AG04449 (cell line): ENCODE data around the gene RAP1GAP2.

Experiments used
- CTCF ChIA-PET: fragments of 350-600 bp; formaldehyde crosslinking; extraction: SDS; loops from one replicate; lab custom pipeline; 2021; ENCODE audit warnings: antibody characterized with exemption; lab: Yijun Ruan, JAX
- POLR2A ChIA-PET: fragments of 400-600, 350-600 bp; formaldehyde crosslinking; extraction: SDS; loops from one replicate; lab custom pipeline; 2020; ENCODE audit warnings: antibody characterized with exemption, inconsistent platforms; lab: Yijun Ruan, JAX
- DNase-seq: peaks from one replicate; pipeline ENCODE4 v3.0.0-alpha.2; 2010; ENCODE audit warnings: low read depth, low spot score
- H3K4me3 ChIP-seq: 2 replicates; pipeline ENCODE4 v1.5.1; 2011; ENCODE audit warnings: low read depth, mild to moderate bottlenecking, control low read depth, low read length
- CTCF ChIP-seq: IDR thresholded peaks from one replicate; pipeline ENCODE4 v1.5.1; 2011; ENCODE audit warnings: mild to moderate bottlenecking, moderate library complexity, low read length, control low read depth, inconsistent platforms; ENCODE audit not compliant: insufficient read depth; ENCODE audit errors: missing control alignments

RAP1GAP2 gene

DNA sequence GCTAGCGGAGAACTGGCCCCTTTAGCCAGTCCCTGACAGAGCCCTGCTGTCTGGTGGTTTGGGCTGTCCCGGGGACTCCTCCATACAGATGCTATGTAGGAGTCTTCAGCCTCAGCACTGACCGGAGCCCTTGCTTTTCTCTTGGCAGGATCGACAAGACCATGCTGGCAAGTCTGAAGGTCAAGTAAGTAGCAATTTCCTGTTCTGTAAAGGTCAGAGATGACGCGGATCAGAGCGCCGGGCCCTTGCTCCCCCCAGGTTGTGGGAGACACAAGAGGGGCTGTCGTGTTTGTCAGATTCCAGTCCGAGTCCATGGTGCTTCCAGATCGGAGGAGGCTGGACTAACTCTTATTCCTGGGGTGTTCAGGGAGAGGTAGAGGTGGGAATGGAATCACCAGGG is 4.1 kb downstream of the RAP1GAP2 start:
- no peak for TF ChIP-seq CTCF
- H3K4me3 ChIP-seq = no peak overlapping the region
- DNase-seq = no peak
- CTCF ChIA-PET = no interaction called here
- POLR2A ChIA-PET = no interaction called here

DNA sequence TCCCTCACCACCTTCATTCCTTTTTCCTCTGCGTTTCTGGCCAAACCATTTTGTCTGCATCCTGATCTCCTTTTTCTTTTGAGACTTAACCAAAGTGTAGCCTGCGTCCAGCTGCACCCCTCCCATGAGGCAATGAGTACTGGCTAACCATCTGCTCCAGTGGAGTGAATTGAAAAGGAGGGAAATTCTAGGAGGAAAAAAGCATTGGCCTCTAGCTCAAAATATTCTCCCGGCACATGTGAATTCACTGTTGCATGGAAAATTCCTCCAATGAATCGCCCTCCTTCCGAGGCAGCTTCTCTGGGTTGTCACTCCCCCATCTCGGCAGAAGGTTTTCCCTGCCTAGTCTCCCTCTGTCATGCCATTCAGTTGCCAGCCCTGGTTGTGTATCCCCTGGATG is 5.6 kb downstream of the RAP1GAP2 start:
- TF ChIP-seq CTCF = no peak
- H3K4me3 ChIP-seq = no peak overlapping the region
- ChIA-PET CTCF (interaction anchor here (1.3 kb wide), 1 partner anchor 10 kb away, joined by 3 read pairs; no protein-coding TSS in a partner anchor), POLR2A (no interaction called here)
- DNase-seq = no peak

- POLR2A ChIA-PET = no interaction called here
- no peak for TF ChIP-seq CTCF
- DNase-seq = no peak
- CTCF ChIA-PET = interaction anchor here (1.3 kb wide), 1 partner anchor 9 kb away, joined by 3 read pairs; no protein-coding TSS in a partner anchor
- no peak overlapping the region for H3K4me3 ChIP-seq
Observed at GRCh38 chr17:2802574-2802973, 6.3 kb downstream of the RAP1GAP2 start.

- DNase-seq = no peak
- no peak for TF ChIP-seq CTCF
- ChIA-PET CTCF (no interaction called here), POLR2A (no interaction called here)
- H3K4me3 ChIP-seq = no peak overlapping the region
Observed at GRCh38 chr17:2803386-2803785, 7.1 kb downstream of the RAP1GAP2 start.

DNA sequence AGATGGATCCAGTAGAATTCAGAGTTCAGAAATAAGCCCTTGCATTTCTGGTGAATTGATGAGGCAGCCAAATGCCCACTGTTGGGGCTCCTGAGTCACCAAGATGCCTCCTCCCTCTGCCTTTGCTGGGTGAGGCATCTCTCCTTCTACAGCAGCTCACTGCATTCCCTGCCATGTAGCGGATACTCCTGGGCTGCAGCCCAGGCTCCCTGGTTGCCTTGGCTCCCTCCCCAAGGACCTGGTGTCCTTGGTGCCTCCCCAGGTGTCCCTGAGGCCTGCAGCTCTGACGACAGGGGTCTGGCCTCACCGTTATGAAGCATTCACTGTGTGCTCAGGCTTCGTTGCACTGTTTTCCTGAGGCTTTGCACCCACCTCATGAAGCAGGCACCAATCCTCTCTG is 7.7 kb downstream of the RAP1GAP2 start:
- POLR2A ChIA-PET = no interaction called here
- H3K4me3 ChIP-seq = no peak overlapping the region
- TF ChIP-seq CTCF = no peak
- CTCF ChIA-PET = no interaction called here
- DNase-seq = no peak

GRCh38 chr17:2804912-2805311 is 8.7 kb downstream of the RAP1GAP2 start:
- no peak for TF ChIP-seq CTCF
- POLR2A ChIA-PET = interaction anchor here (0.6 kb wide), 1 partner anchor 28 kb away, joined by 3 read pairs; no protein-coding TSS in a partner anchor
- no peak for DNase-seq

More at GRCh38 chr17:2804912-2805311, 8.7 kb downstream of the RAP1GAP2 start:
- CTCF ChIA-PET = no interaction called here
- no peak overlapping the region for H3K4me3 ChIP-seq
